ENCODE results near the gene SHROOM2.
A peak's percentile ranks its signal among the peaks of the same experiment; 100 is the strongest.
"Not testable (repeated sequence)": the region's sequence is repeated elsewhere in the genome, so short reads cannot be mapped to it uniquely, and the experiment has no call there.

Gene SHROOM2

GRCh38 chrX:9785944-9786797 is at the start of gene SHROOM2:
Gene SHROOM2 (plus strand): TSS chrX:9786429. CDS start chrX:9786546, 117 bp downstream.
- peak; percentile 24 for DNase-seq (ENCODE audit: low spot score)

- no peak for DNase-seq (ENCODE audit: low spot score)
Observed at GRCh38 chrX:9737363-9737762, 48.9 kb upstream of the SHROOM2 start.

- no peak for DNase-seq (ENCODE audit: low spot score)
Observed at GRCh38 chrX:9738151-9738550, 48.1 kb upstream of the SHROOM2 start.

- no peak for DNase-seq (ENCODE audit: low spot score)
Observed at GRCh38 chrX:9739130-9739529, 47.1 kb upstream of the SHROOM2 start.

GRCh38 chrX:9745417-9746115 is 40.7 kb upstream of the SHROOM2 start:
- DNase-seq (ENCODE audit: low spot score) = no peak

GRCh38 chrX:9746148-9746888 is 39.9 kb upstream of the SHROOM2 start:
- DNase-seq (ENCODE audit: low spot score) = no peak

- DNase-seq (ENCODE audit: low spot score) = no peak
Observed at GRCh38 chrX:9747644-9748043, 38.6 kb upstream of the SHROOM2 start.

- no peak for DNase-seq (ENCODE audit: low spot score)
Observed at GRCh38 chrX:9749146-9749692, 37.0 kb upstream of the SHROOM2 start.

- DNase-seq (ENCODE audit: low spot score) = no peak
Observed at GRCh38 chrX:9757366-9757765, 28.9 kb upstream of the SHROOM2 start.

GRCh38 chrX:9758021-9758638 is 28.1 kb upstream of the SHROOM2 start:
- no peak for DNase-seq (ENCODE audit: low spot score)

GRCh38 chrX:9759337-9759736 is 26.9 kb upstream of the SHROOM2 start:
- DNase-seq (ENCODE audit: low spot score) = no peak

- no peak for DNase-seq (ENCODE audit: low spot score)
Observed at GRCh38 chrX:9765072-9765736, 21.0 kb upstream of the SHROOM2 start.

- DNase-seq (ENCODE audit: low spot score) = no peak
Observed at GRCh38 chrX:9765737-9766097, 20.5 kb upstream of the SHROOM2 start, which contains the start of gene GPR143. Gene GPR143 (minus strand): TSS chrX:9765847. CDS start chrX:9765817, 30 bp downstream.

- peak; percentile 64 for DNase-seq (ENCODE audit: low spot score)
Observed at GRCh38 chrX:9767375-9767774, 18.9 kb upstream of the SHROOM2 start.

- not testable (repeated sequence) for DNase-seq (ENCODE audit: low spot score)
Observed at GRCh38 chrX:9768321-9768839, 17.8 kb upstream of the SHROOM2 start.

GRCh38 chrX:9770319-9770718 is 15.9 kb upstream of the SHROOM2 start:
- no peak for DNase-seq (ENCODE audit: low spot score)

- DNase-seq (ENCODE audit: low spot score) = no peak
Observed at GRCh38 chrX:9772943-9773342, 13.3 kb upstream of the SHROOM2 start.

GRCh38 chrX:9775930-9776329 is 10.3 kb upstream of the SHROOM2 start:
- DNase-seq (ENCODE audit: low spot score) = no peak

- DNase-seq (ENCODE audit: low spot score) = peak; percentile 56
Observed at GRCh38 chrX:9781941-9782340, 4.3 kb upstream of the SHROOM2 start.

GRCh38 chrX:9784332-9784731 is 1.9 kb upstream of the SHROOM2 start:
- no peak for DNase-seq (ENCODE audit: low spot score)

Measured in SW480 (cell line).